ENCODE data around the gene KIF5B. TPM values are rescaled to one million over a fixed set of nuclear protein-coding genes. Genes with fewer than 3 reads are reported as not detected.

KIF5B gene
- total and polyA plus RNA-seq, 2 of the 8 experiments (the other 6 are each of a cell fraction or from before 2014, with no cell fraction given): 9.8 to 68.4 TPM

DNA sequence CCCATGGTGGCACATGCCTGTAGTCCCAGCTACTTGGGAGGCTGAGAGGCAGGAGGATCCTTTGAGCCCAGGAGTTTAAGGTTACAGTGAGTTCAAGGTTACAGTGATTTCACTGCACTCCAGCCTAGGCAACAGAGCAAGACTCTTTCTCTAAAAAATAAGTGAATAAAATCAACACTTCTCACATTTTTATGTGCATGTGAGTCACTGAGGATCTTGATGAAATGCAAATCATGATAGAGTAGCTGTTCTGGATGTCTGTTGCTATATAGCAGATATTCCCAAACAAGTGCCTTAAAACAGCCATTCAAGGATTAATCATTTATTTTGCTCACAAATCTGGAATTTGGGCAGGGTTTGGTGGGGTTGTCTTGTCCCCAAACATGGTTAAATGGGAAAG lies 65.3 kb downstream of the KIF5B start:
- H3K4me2 ChIP-seq (ENCODE audit: insufficient read depth in 1 of 2, low read depth in 2 of 2, low read length in 2 of 2): no peak overlapping the region
- H3K23me2 ChIP-seq (ENCODE audit: low read depth, low read length): no peaks in the 10 kb centered on the region
- no peaks in the 10 kb centered on the region for H3K27me3 ChIP-seq (replicated peaks in 1 of 4; ENCODE audit: control insufficient read depth in 3 of 4, extremely low read depth in 1 of 4, insufficient read depth in 3 of 4, low read length in 3 of 4)
- CTCF ChIA-PET (ENCODE audit: partially characterized antibody): interaction anchor here (0.8 to 1.1 kb wide), 2 partner anchors 14 to 1351 kb away, joined by 3 to 4 read pairs; no protein-coding TSS in a partner anchor
- no peak overlapping the region for H3K27ac ChIP-seq (ENCODE audit: low read depth, low read length)
- no peak overlapping the region for H4K8ac ChIP-seq (ENCODE audit: extremely low read depth, insufficient read depth, low read length)
- no peak overlapping the region for H2BK120ac ChIP-seq (replicated peaks; ENCODE audit: low read depth, low read length)
- no peak overlapping the region for H2AFZ ChIP-seq (ENCODE audit: low read length)
- no peak overlapping the region for H2BK5ac ChIP-seq (ENCODE audit: low read depth, low read length)
- no peaks in the 10 kb centered on the region for H3K9me3 ChIP-seq (ENCODE audit: insufficient read depth in 2 of 2, low read depth in 1 of 2, low read length in 1 of 2)
- no peak overlapping the region for H2BK12ac ChIP-seq (ENCODE audit: low read depth, low read length)
- no peaks in the 10 kb centered on the region for H3K4me1 ChIP-seq (replicated peaks in 1 of 4; ENCODE audit: control insufficient read depth in 3 of 4, insufficient read depth in 4 of 4, low read length in 3 of 4)
- H3K36me3 ChIP-seq (ENCODE audit: control insufficient read depth in 2 of 4, insufficient read depth in 4 of 4, low read length in 3 of 4): no peaks in the 10 kb centered on the region
- H3K79me2 ChIP-seq (ENCODE audit: control insufficient read depth in 1 of 2, insufficient read depth in 2 of 2, low read length in 2 of 2): no peaks in the 10 kb centered on the region
- no peak for DNase-seq (ENCODE audit: low read depth in 1 of 2, low spot score in 2 of 2)
- H3K23ac ChIP-seq (ENCODE audit: insufficient read length): no peak overlapping the region
- no peak overlapping the region for H4K5ac ChIP-seq (ENCODE audit: insufficient read length, low read depth, low read length)
- no peak for TF ChIP-seq HDAC2 (IDR thresholded peaks at IDR 0.05; ENCODE audit: borderline replicate concordance in 1 of 2, low read depth in 2 of 2, low read length in 2 of 2)
- TF ChIP-seq JUN (IDR thresholded peaks at IDR 0.05; ENCODE audit: low read depth, low read length): no peak
- TF ChIP-seq RAD21 (IDR thresholded peaks at IDR 0.05 in 1 of 2, conservative IDR thresholded peaks at IDR 0.05 in 1 of 2; ENCODE audit: low read depth in 2 of 2, low read length in 2 of 2): no peak
- TF ChIP-seq SIX5 (IDR thresholded peaks at IDR 0.05; ENCODE audit: low read depth, low read length): no peak
- no peak for TF ChIP-seq POU5F1 (IDR thresholded peaks at IDR 0.05; ENCODE audit: low read depth, low read length)
- no peak for TF ChIP-seq KDM5A (IDR thresholded peaks at IDR 0.05; ENCODE audit: low read length)
- no peak for TF ChIP-seq BRCA1 (IDR thresholded peaks at IDR 0.05; ENCODE audit: low read depth, low read length)
- TF ChIP-seq TEAD4 (IDR thresholded peaks at IDR 0.05; ENCODE audit: low read depth, low read length): no peak
- no peak for TF ChIP-seq GABPA (IDR thresholded peaks at IDR 0.05; ENCODE audit: borderline replicate concordance, insufficient read depth, low read length)
- no peak for TF ChIP-seq EGR1 (IDR thresholded peaks at IDR 0.05; ENCODE audit: borderline replicate concordance, low read depth, low read length)
- TF ChIP-seq RXRA (IDR thresholded peaks at IDR 0.05; ENCODE audit: insufficient read depth, low read depth, low read length): no peak
- no peak for TF ChIP-seq TBP (IDR thresholded peaks at IDR 0.05; ENCODE audit: low read depth, low read length)
- TF ChIP-seq SP4 (IDR thresholded peaks at IDR 0.05; ENCODE audit: low read length): no peak
- no peak overlapping the region for H2BK20ac ChIP-seq (ENCODE audit: low read length)
- no peak overlapping the region for H3K4me3 ChIP-seq (ENCODE audit: extremely low read depth in 1 of 4, insufficient read depth in 2 of 4, low read depth in 3 of 4, low read length in 4 of 4)
- POLR2A ChIA-PET (ENCODE audit: partially characterized antibody): no interaction called here
- no peak overlapping the region for H3K14ac ChIP-seq (ENCODE audit: insufficient read length)
- H4K20me1 ChIP-seq (replicated peaks in 1 of 2; ENCODE audit: control insufficient read depth in 1 of 2, insufficient read depth in 2 of 2, low read length in 2 of 2): no peaks in the 10 kb centered on the region
- H3K79me1 ChIP-seq (ENCODE audit: low read depth, low read length): no peaks in the 10 kb centered on the region
- FAIRE-seq: no peak
- no peak overlapping the region for H2BK15ac ChIP-seq (ENCODE audit: low read length)
- no peak overlapping the region for H3K56ac ChIP-seq (replicated peaks; ENCODE audit: insufficient read length, low read depth, low read length)
- H3K9ac ChIP-seq (replicated peaks in 1 of 4; ENCODE audit: extremely low read depth in 1 of 4, low read depth in 3 of 4, low read length in 3 of 4): no peak overlapping the region
- H3K18ac ChIP-seq (ENCODE audit: extremely low read depth, low read length): no peak overlapping the region
- H3K4ac ChIP-seq (replicated peaks; ENCODE audit: insufficient read length, low read depth, low read length): no peak overlapping the region
- H2AK5ac ChIP-seq (ENCODE audit: low read depth, low read length): no peak overlapping the region
- no peak overlapping the region for H4K91ac ChIP-seq (replicated peaks; ENCODE audit: insufficient read length, low read length)
